Common myeloid progenitor, CD34-positive (primary cell): ENCODE results near the gene ARHGEF4.

ENCODE experiments used
- CTCF ChIA-PET: fragments of 350-600 bp; sonication (Branson Sonifier 250); formaldehyde crosslinking; loops from one replicate; lab custom pipeline; 2021; ENCODE audit warnings: antibody characterized with exemption; lab: Charles Lee
- POLR2A ChIA-PET: fragments of 350-600 bp; sonication (Branson Sonifier 250); formaldehyde crosslinking; loops from one replicate; lab custom pipeline; 2021; ENCODE audit warnings: antibody characterized with exemption; lab: Charles Lee
- DNase-seq, 3 donors: peaks; one replicate each; pipeline versions ENCODE4 v3.0.0 to v3.0.0-alpha.2; 2013
- H3K27ac ChIP-seq, 2 experiments: 1 replicate in 1 of 2; 2 replicates in 1 of 2; pipeline ENCODE4 v1.7.0; 2013; ENCODE audit warnings: inconsistent platforms in 2 of 2, low read length in 2 of 2, mild to moderate bottlenecking in 2 of 2, low read depth in 1 of 2, moderate library complexity in 1 of 2; ENCODE audit not compliant: severe bottlenecking in 2 of 2, insufficient read depth in 1 of 2, poor library complexity in 1 of 2
- H3K27me3 ChIP-seq, 5 experiments: replicated peaks in 2 of 5; 1 replicate in 3 of 5; 2 replicates in 2 of 5; pipeline versions ENCODE4 v1.6.1 to v1.7.0; 2013; ENCODE audit warnings: low read length in 4 of 5, mild to moderate bottlenecking in 2 of 5, moderate library complexity in 2 of 5, inconsistent platforms in 1 of 5; ENCODE audit not compliant: insufficient read depth in 5 of 5, control insufficient read depth in 4 of 5
- H3K36me3 ChIP-seq, 4 experiments: 1 replicate in 2 of 4; 2 replicates in 2 of 4; pipeline versions ENCODE4 v1.6.1 to v1.7.0; 2013; ENCODE audit warnings: low read length in 3 of 4, control low read depth in 1 of 4, mild to moderate bottlenecking in 1 of 4; ENCODE audit not compliant: control insufficient read depth in 4 of 4, insufficient read depth in 4 of 4
- H3K4me1 ChIP-seq, 4 experiments: 1 replicate in 3 of 4; 2 replicates in 1 of 4; pipeline versions ENCODE4 v1.6.1 to v1.7.1; 2013; ENCODE audit warnings: low read length in 3 of 4, mild to moderate bottlenecking in 3 of 4, control low read depth in 1 of 4, inconsistent platforms in 1 of 4, moderate library complexity in 1 of 4; ENCODE audit not compliant: control insufficient read depth in 4 of 4, insufficient read depth in 4 of 4; ENCODE audit errors: control extremely low read depth in 1 of 4
- H3K4me3 ChIP-seq, 7 experiments: 1 replicate in 4 of 7; 2 replicates in 3 of 7; pipeline versions ENCODE4 v1.5.1 to v1.7.0; 2013; ENCODE audit warnings: mild to moderate bottlenecking in 7 of 7, low read length in 6 of 7, moderate library complexity in 6 of 7, inconsistent platforms in 2 of 7, low read depth in 2 of 7, control low read depth in 1 of 7; ENCODE audit not compliant: insufficient read depth in 4 of 7, control insufficient read depth in 1 of 7; ENCODE audit errors: extremely low read depth in 1 of 7
- H3K9me3 ChIP-seq, 5 experiments: 1 replicate in 4 of 5; 2 replicates in 1 of 5; pipeline versions ENCODE4 v1.6.1 to v1.7.1; 2013; ENCODE audit warnings: low read length in 4 of 5, mild to moderate bottlenecking in 2 of 5, inconsistent platforms in 1 of 5, low read depth in 1 of 5, moderate library complexity in 1 of 5; ENCODE audit not compliant: control insufficient read depth in 4 of 5, insufficient read depth in 2 of 5; ENCODE audit errors: control extremely low read depth in 1 of 5
- WGBS: methylation state at CpG from one replicate; pipeline ENCODE4 v1.1.5; 2013; ENCODE audit not compliant: insufficient coverage; 5-methylcytosine and 5-hydroxymethylcytosine counted together

Gene ARHGEF4

DNA sequence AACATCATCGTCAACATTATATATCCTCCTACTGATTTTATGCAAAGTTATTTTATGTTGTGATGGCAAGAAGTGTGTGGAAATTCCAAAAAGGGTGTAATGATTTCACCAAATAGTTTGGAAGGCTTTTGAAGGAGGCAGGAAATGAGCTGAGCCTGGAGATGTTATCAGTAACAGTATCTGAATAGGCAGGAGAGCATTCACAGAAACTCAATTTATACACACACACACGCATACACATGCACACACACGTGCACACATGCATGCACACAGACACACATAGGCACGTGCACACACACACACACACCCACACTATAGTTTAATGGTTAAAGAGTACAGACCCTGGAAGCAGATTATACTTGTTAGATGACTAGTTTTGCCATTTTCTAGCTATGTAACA is 47.3 kb downstream of the ARHGEF4 start:
- CTCF ChIA-PET, result interaction anchor here (6.6 kb wide), 1 partner anchor 13 kb away, joined by 26 read pairs; no protein-coding TSS in a partner anchor
- no peak overlapping the region for H3K27ac ChIP-seq
- WGBS, result no CpG with 5 or more reads among the region's 4 CpGs

GRCh38 chr2:130884503-130884902 is 47.8 kb downstream of the ARHGEF4 start:
- 88% methylated on average over 5 of the region's 7 CpGs for WGBS
- H3K27ac ChIP-seq, result no peak overlapping the region

More for the DNA sequence above, 47.3 kb downstream of the ARHGEF4 start:
- H3K4me1 ChIP-seq, result no peaks in the 10 kb centered on the region
- peaks cover 0 to under 1% (median 0%) of the 10 kb centered on the region in 5 experiments for H3K9me3 ChIP-seq
- H3K36me3 ChIP-seq, result no peaks in the 10 kb centered on the region
- no peak overlapping the region for H3K4me3 ChIP-seq
- DNase-seq, result no peak
- H3K27me3 ChIP-seq, result peaks cover 0 to 6% (median 2%) of the 10 kb centered on the region in 5 experiments
- POLR2A ChIA-PET, result no interaction called here

GRCh38 chr2:130887643-130888042 is 50.9 kb downstream of the ARHGEF4 start:
- DNase-seq, result no peak
- H3K4me3 ChIP-seq, result no peak overlapping the region
- H3K27me3 ChIP-seq, result peaks cover 0 to 7% (median 3%) of the 10 kb centered on the region in 5 experiments
- POLR2A ChIA-PET, result no interaction called here
- no peak overlapping the region for H3K27ac ChIP-seq
- WGBS, result 89% methylated on average over 3 of the region's 6 CpGs
- CTCF ChIA-PET, result no interaction called here
- no peaks in the 10 kb centered on the region for H3K36me3 ChIP-seq
- no peaks in the 10 kb centered on the region for H3K4me1 ChIP-seq
- no peaks in the 10 kb centered on the region for H3K9me3 ChIP-seq

More at GRCh38 chr2:130884503-130884902, 47.8 kb downstream of the ARHGEF4 start:
- Histone ChIP-seq H3K27me3 (peaks cover 0 to 6% (median 2%) of the 10 kb centered on the region in 5 experiments), H3K9me3 (no peaks in the 10 kb centered on the region), H3K36me3 (no peaks in the 10 kb centered on the region), H3K4me1 (no peaks in the 10 kb centered on the region), H3K4me3 (no peak overlapping the region)
- ChIA-PET POLR2A (no interaction called here), CTCF (interaction anchor here (6.6 kb wide), 1 partner anchor 14 kb away, joined by 26 read pairs; no protein-coding TSS in a partner anchor)
- DNase-seq, result no peak

DNA sequence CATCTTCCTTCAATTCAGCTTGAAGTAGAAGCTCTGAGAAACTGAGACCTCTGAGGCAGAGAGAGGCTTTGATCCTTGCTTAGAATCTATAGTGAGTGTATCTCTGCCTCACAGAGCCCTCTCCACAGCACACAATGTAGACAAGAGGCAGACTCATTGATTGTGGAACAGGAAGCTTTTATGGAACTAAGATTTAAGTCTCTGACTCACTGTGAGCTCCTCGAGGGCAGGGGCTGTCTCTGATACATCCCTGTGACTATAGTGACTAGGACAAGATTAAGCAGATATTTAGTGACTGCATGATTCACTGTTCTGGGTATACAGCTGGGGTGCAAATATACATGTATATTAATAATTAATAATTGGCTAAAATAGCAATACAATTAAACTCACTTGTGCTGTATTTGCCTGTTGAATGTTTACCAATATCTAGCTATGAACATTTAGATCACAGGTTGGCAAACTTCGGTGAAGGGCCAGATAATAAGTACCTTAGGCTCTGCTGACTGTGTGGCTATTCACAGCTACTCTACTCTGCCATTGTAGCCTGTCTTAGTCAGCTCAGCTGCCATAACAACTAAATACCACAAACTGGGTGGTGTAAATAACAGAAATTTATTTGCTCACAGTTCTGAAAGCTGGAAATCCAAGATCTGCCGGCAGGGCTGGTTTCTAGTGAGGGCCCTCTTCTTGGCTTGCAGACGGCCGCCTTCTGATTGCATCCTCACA is 54.4 kb downstream of the ARHGEF4 start:
- no peaks in the 10 kb centered on the region for H3K4me1 ChIP-seq
- ChIA-PET CTCF (interaction anchor here (0.5 to 1.2 kb wide), 2 partner anchors 21 to 31 kb away, joined by 3 read pairs; no protein-coding TSS in a partner anchor), POLR2A (no interaction called here)
- no peak overlapping the region for H3K27ac ChIP-seq
- no peak for DNase-seq
- H3K9me3 ChIP-seq, result peaks cover 0 to 6% (median 0%) of the 10 kb centered on the region in 5 experiments
- 84% methylated on average over 4 of the region's 5 CpGs for WGBS
- H3K27me3 ChIP-seq, result peaks cover 0 to 15% (median 2%) of the 10 kb centered on the region in 5 experiments
- no peak overlapping the region for H3K4me3 ChIP-seq
- no peaks in the 10 kb centered on the region for H3K36me3 ChIP-seq

- Histone ChIP-seq H3K9me3 (peaks cover 0 to 6% (median 0%) of the 10 kb centered on the region in 5 experiments), H3K27ac (no peak overlapping the region), H3K4me1 (no peaks in the 10 kb centered on the region), H3K27me3 (peaks cover 0 to 15% (median 2%) of the 10 kb centered on the region in 5 experiments), H3K36me3 (no peaks in the 10 kb centered on the region), H3K4me3 (no peak overlapping the region)
- POLR2A ChIA-PET, result no interaction called here
- DNase-seq, result no peak
- CTCF ChIA-PET, result interaction anchor here (0.5 kb wide), 1 partner anchor 30 kb away, joined by 3 read pairs; no protein-coding TSS in a partner anchor
- WGBS, result 79% methylated on average over 4 of the region's 4 CpGs
These were observed 55.3 kb downstream of the ARHGEF4 start for GRCh38 chr2:130891966-130892365.

GRCh38 chr2:130892793-130893785 is 56.4 kb downstream of the ARHGEF4 start:
- H3K4me1 ChIP-seq, result no peaks in the 10 kb centered on the region
- H3K27ac ChIP-seq, result no peak overlapping the region
- H3K27me3 ChIP-seq, result peaks cover 0 to 16% (median 2%) of the 10 kb centered on the region in 5 experiments
- H3K36me3 ChIP-seq, result no peaks in the 10 kb centered on the region
- CTCF ChIA-PET, result no interaction called here
- peaks cover 0 to 6% (median 0%) of the 10 kb centered on the region in 5 experiments for H3K9me3 ChIP-seq
- DNase-seq, result no peak
- no peak overlapping the region for H3K4me3 ChIP-seq
- POLR2A ChIA-PET, result no interaction called here
- 91% methylated on average over 16 of the region's 18 CpGs for WGBS
